Mesenteric fat pad (tissue), 1 donor: ENCODE data around the gene PTPN3. TPM values are rescaled to one million over a fixed set of nuclear protein-coding genes. Genes with fewer than 3 reads are reported as not detected.
"Not testable (repeated sequence)": the region's sequence is repeated elsewhere in the genome, so short reads cannot be mapped to it uniquely, and the experiment has no call there.

Source experiments
- DNase-seq: peaks from one replicate; pipeline ENCODE4 v3.0.0-alpha.2; 2020; ENCODE audit warnings: low spot score
- long read RNA-seq: library from polyadenylated mRNA; unstranded; transcript quantifications from one replicate; pipeline ENCODE4 v2.0.0, GENCODE V29; 2020
- total RNA-seq: library from RNA; stranded (reverse); fragmentation: NEBNext Ultra II Directional; extraction: Animal tissue kit (Norgen Biotek cat#: 25700); gene quantifications from one replicate; pipeline ENCODE4 v1.2.1, GENCODE V29; 2021
- donor health status: DM: yes; HTN: yes; CAD: no.

PTPN3 gene
- total RNA-seq: 6.3 TPM
- long read RNA-seq, partial matches to known transcripts: 7 of 8 reads
- long read RNA-seq, other reads (novel, unspliced or antisense): 1 of 8 reads

DNA sequence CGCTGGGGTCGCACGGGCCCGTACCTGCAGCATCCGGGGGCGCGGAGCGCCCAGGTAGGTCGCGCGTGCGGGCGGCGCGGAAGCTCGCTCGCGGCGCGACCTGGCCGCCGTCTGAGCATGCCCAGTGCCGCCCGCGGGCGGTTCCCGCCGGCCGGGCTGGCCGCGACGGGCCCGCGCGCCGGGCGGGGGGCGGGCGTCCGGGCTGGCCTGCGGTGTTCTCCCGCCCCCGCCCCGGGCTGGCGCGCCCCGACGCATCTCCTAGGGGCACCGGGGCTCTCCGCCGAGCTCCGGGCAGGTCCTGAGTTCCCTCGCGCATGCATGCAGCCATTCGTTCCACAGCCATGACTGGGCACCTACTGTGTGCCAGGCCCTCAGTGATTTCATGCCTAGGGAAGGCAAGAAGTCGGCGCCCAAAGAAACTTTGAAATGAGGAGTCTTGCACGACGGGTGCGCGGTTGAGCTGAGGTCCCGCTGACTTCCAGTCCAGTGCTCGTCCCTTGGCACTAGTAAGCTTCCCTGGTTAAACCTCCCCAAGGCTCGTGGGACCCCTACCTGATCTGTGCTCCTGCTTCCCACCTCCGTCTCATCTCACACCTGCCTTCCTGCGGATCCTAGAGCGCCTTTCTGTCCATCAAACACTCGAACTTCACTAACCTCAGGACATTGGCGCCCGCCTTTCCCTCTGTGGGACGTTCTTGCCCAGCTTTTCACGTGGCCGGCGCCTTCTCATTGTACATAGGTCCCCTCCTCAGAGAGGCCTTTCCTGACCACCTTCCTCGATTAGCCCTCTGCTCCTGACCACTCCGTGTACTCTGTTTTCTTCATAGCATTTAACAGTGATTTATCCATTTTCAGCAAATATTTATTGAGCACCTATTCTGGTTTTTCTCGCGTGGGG is at the start of gene PTPN3:
PTPN3 (minus strand) TSS at position 113 of the 898 bp plus-strand sequence. CDS start 34,873 bp downstream, outside the sequence.
- DNase-seq: peak; percentile 89

- not testable (repeated sequence) for DNase-seq
These were observed 46.8 kb upstream of the PTPN3 start for GRCh38 chr9:109544954-109545353.

- no peak for DNase-seq
These were observed 44.8 kb upstream of the PTPN3 start for GRCh38 chr9:109542922-109543321.

GRCh38 chr9:109538346-109538745 is 40.2 kb upstream of the PTPN3 start:
- DNase-seq: no peak

DNA sequence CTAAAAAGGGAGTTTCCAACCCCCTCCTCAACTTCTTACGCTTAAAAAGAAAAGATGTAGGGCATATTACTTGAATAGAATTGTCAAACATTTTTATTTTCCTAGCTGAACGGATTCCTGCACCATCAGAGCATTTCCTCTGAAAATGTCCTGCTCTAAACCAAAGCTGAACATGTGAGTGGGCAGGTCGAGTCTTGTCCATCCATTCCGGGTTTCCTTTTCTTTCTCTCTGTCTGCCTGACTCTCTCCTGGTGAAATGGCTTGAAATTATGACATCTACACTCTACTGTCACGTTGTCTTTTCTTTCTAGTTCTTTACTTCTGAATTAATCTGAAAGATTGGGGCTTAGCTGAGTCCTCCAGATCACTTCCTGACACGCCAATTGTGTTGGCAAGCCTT is 39.2 kb upstream of the PTPN3 start:
- DNase-seq: no peak

DNA sequence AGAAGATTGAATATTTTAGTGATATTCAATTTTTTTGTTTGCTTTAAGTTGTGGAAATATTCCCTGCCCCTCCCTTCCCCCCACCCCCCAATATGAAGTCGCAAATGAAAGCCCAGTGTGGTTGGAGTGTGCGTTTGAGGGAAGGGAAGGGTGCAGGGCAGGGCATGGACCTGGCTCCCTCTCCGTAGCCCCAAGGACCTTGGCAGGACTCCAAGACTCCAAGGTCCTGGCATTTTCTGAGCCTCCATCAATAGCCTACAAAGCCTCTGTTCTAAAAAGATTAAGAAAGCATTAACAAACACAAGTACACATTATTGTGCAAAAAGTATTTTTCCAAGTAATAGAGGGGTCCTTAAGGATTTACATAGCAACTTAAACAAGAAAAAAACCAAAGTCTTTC is 38.8 kb upstream of the PTPN3 start:
- DNase-seq: no peak

- DNase-seq: no peak
These were observed 37.3 kb upstream of the PTPN3 start for GRCh38 chr9:109535365-109535764.

DNA sequence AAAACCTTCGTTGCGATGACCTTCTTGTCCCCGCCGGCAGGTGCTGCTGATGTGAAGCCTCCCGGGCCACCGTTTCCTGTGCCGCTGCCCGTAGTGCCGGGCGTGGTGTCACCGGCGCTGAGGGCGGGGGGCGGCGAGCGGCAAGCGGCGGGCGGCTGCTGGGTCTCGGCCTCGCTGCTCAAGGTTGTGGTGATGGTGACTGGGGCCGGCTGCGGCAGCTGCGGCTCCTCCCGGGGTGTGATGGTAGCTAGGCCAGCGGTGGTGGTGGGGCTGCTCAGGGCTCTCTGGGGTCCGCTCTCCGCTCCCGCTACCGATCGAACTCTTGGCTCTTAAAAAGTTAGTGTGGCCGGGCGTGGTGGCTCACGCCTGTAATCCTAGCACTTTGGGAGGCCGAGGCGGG is 36.0 kb upstream of the PTPN3 start:
- DNase-seq: no peak

- not testable (repeated sequence) for DNase-seq
These were observed 34.5 kb upstream of the PTPN3 start for GRCh38 chr9:109532652-109533051.

GRCh38 chr9:109522106-109522505 is 24.0 kb upstream of the PTPN3 start:
- DNase-seq: no peak

DNA sequence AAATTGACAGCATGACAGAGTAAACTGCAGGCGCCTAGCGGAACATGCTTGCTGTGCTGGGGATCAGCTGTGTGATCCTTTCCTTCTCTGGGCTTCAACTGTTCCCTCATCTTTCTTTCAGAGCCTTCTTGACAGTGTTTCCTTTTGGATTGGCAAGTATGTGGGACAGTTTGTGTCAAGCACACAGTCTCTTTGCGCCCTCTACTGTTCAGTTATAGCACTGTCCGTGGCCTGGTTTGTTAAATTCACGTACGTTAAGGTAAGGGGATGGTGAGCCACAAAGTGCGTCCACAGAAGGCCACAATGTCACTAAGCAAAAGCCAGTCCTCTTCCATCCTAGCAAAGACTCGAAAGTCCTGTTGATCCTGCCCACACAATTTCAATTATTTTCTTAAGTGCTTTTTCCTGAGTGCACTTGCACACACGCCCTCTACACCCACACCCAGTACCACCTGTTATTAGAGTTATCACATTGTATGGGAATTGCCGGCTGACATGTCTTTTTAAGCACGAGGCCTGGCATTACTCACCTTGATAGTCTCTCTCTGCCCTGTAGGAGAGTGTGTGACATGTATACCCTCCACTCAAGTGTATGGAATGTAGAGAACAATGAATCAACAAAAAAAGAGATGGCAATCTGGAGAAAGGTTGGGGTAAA is 22.5 kb upstream of the PTPN3 start:
- DNase-seq: no peak

DNA sequence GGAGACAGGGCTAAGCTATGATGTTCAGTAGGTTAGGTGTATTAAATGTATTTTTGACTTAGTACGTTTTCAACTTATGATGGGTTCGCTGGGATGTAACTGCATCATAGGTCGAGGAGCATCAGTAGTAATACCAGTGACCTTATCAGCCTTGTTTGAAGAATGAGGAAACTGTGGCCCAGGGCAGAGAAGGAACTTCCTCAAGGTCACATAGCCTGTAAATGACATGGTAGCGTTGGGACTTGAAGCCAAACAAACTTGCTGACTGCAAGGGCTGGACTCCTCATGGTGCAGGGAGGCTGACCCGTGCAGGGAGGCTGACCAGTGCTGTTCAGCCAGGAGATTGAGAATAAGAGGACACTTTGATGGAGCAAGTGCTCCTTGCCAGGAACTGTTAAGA is 21.3 kb upstream of the PTPN3 start:
- DNase-seq: no peak

DNA sequence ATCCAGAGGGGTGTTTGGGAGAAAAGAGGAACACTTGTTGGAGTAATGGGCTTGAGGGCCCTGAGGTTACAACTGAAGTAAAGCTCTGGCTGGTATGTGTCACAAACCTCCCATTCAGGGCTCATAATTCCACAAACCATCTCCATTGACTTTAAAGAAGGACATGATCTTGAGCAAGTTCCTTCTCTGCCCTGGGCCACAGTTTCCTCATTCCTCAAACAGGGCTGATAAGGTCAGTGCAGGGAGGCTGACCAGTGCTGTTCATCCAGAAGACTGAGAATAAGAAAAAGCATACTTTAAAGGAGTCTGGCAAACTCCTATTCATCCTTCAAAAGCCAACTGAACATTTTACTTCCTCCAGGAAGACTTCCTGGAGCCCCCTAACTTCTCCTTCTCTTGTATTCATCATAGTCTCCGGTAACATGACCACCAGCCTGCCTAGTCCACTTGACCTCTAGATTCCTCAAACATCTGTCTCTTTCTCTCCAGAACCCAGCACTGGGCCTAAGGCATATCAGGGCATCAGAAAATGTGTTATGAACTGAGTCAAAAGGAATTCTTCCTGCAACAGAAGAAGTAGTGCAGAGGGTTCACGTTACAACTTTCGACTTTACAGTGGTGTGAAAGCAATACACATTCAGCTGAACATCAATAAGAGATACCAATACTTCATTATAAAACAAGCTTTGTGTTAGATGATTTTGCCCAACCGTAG is 20.7 kb upstream of the PTPN3 start:
- DNase-seq: no peak

DNA sequence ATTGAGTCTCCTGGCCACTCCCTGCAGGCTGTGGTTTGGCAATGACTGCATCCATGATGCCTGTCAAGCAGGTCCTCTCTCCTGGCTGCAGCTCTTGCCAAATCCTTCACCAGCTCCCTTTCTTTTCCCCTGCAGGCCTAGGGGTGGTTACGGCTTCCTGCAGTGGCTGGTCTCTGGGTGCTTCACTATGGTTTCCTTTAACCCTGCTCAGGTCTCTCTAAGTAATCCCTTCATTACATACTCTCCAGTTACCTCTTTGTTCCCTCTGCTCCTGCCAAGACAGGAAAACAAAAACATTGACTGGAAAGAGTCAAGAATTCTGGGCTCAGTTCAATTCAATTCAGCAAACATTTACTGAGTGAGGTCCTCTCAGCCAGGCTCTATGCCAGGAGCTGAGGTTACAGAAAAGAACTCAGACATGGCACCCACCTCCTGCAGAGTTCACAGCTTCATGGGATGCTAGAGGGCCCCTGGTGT is 19.8 kb upstream of the PTPN3 start:
- no peak for DNase-seq

- DNase-seq: no peak
These were observed 15.8 kb upstream of the PTPN3 start for GRCh38 chr9:109513871-109514270.

GRCh38 chr9:109512170-109512756 is 14.2 kb upstream of the PTPN3 start:
- DNase-seq: no peak

DNA sequence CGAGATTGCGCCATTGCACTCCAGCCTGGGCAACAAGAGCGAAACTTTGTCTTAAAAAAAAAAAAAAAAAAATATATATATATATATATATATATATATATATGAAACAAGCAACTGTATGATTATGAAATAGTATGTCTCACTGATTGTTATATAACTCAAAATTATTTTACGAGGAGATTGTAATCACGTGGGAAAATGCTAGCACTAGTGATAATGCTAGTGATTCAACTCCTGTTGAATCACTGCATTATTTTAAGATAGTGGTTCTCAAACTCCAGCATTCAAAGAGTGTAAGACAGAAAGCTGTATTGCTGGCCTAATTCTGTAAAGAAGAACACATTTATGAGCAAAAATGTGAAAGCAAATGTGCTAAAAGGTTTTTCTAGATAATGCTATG is 12.4 kb upstream of the PTPN3 start:
- DNase-seq: no peak

- DNase-seq: not testable (repeated sequence)
These were observed 11.9 kb upstream of the PTPN3 start for GRCh38 chr9:109510042-109510441.

- DNase-seq: no peak
These were observed 11.5 kb upstream of the PTPN3 start for GRCh38 chr9:109509611-109510010.

DNA sequence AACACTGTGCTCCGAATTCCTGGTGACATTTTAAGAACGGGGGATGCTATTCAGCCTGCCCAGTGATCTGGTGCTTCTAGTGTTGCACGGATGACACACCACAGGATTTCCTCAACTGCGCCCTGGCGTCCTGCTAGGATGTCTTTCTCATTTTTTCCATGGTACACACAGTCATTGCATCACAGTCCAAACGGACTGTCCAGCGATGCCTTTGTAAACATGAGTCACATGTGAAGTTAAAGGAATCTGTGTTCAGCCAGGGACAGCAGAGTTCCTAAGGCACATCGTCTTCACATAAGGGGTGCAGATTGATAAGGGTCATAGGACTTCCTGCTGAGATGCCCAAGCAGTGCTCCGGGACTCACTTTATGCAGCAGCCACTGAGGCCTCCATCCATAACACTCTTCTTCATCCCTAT is 9.3 kb upstream of the PTPN3 start:
- DNase-seq: peak; percentile 84

DNA sequence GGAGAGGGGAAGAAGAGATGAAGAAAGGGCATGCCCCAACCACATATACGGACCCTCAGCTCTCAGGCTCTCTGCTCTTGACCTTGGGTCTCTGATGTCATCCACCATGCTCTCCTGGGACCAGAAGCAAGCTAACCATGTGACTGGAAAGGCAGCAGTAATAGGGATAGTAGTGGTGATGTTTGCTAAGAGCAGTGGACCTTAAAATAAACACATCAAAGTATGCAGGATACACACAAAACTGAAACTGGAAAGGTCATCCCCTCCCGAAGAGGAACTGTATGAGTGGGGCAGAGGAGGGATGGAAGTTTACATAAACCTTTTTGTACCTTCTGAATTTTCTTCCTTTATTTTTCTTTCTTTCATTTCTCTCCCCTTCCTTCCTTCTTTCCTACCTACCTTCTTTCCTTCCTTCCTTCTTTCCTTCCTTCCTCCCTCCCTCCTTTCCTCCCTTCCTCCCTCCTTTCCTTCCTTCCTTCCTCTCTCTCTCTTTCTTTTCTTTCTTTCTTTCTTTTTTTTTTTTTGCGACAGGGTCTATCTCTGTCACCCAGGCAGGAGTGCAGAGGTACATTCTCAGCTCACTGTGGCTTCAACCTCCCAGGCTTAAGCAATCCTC is 8.1 kb upstream of the PTPN3 start:
- DNase-seq: no peak
